ENCODE results near the gene VPS37C. TPM values are rescaled to one million over a fixed set of nuclear protein-coding genes. Genes with fewer than 3 reads are reported as not detected.

VPS37C gene
- total RNA-seq, 1 experiment from 2014 or later = 29.9 TPM

- no peak overlapping the region for H3K27ac ChIP-seq
- no peaks in the 10 kb centered on the region for H3K36me3 ChIP-seq
- no peak overlapping the region for H3K4me3 ChIP-seq
- H3K4me1 ChIP-seq (replicated peaks) = no peaks in the 10 kb centered on the region
- no peak for DNase-seq (ENCODE audit: low read depth in 1 of 2, low spot score in 2 of 2)
- H3K9me3 ChIP-seq (replicated peaks) = no peaks in the 10 kb centered on the region
- H3K27me3 ChIP-seq (replicated peaks) = no peaks in the 10 kb centered on the region; the same call in none of the 2 replicates
Measured at GRCh38 chr11:61119571-61119970, 41.7 kb downstream of the VPS37C start.

DNA sequence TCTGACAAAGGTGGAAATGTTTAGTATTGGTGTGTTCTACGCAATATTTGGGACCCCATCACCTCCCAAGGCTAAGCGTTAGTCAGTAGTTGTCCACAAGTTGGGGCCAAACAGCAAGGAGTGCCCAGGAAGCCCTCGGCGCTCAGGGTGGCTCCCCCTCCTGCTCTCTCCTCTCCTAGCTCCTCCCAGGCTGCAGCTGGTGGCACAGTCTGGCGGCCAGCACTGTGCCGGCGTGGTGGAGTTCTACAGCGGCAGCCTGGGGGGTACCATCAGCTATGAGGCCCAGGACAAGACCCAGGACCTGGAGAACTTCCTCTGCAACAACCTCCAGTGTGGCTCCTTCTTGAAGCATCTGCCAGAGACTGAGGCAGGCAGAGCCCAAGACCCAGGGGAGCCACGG, 42.2 kb downstream of the VPS37C start:
- H3K27me3 ChIP-seq (replicated peaks) = no peaks in the 10 kb centered on the region; the same call in none of the 2 replicates
- H3K36me3 ChIP-seq = no peaks in the 10 kb centered on the region
- H3K27ac ChIP-seq = no peak overlapping the region
- H3K4me3 ChIP-seq = no peak overlapping the region
- DNase-seq (ENCODE audit: low read depth in 1 of 2, low spot score in 2 of 2) = no peak
- no peaks in the 10 kb centered on the region for H3K4me1 ChIP-seq (replicated peaks)
- no peaks in the 10 kb centered on the region for H3K9me3 ChIP-seq (replicated peaks)

- Histone ChIP-seq H3K9me3 (replicated peaks) (no peaks in the 10 kb centered on the region), H3K36me3 (no peaks in the 10 kb centered on the region), H3K27me3 (replicated peaks) (no peaks in the 10 kb centered on the region; the same call in none of the 2 replicates), H3K27ac (no peak overlapping the region), H3K4me1 (replicated peaks) (no peaks in the 10 kb centered on the region), H3K4me3 (no peak overlapping the region)
- DNase-seq (ENCODE audit: low read depth in 1 of 2, low spot score in 2 of 2) = no peak
Measured at GRCh38 chr11:61118406-61118805, 42.8 kb downstream of the VPS37C start.

DNA sequence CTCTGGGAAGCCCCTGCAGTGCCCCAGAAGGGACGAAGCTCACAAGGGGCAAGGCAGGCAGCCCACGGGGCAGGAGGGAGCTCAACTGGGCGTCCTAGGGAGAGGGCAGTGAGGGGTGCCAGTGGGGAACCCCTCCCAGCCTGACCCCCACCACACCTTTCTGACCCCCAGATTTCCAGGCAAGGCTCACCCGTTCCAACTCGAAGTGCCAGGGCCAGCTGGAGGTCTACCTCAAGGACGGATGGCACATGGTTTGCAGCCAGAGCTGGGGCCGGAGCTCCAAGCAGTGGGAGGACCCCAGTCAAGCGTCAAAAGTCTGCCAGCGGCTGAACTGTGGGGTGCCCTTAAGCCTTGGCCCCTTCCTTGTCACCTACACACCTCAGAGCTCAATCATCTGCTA, 43.2 kb downstream of the VPS37C start:
- Histone ChIP-seq H3K27ac (no peak overlapping the region), H3K4me3 (no peak overlapping the region), H3K9me3 (replicated peaks) (no peaks in the 10 kb centered on the region), H3K27me3 (replicated peaks) (no peaks in the 10 kb centered on the region; the same call in none of the 2 replicates), H3K4me1 (replicated peaks) (no peaks in the 10 kb centered on the region), H3K36me3 (no peaks in the 10 kb centered on the region)
- DNase-seq (ENCODE audit: low read depth in 1 of 2, low spot score in 2 of 2) = peak in 1 of 2 experiments; percentile 50

GRCh38 chr11:61117168-61117520, 44.1 kb downstream of the VPS37C start:
- no peaks in the 10 kb centered on the region for H3K4me1 ChIP-seq (replicated peaks)
- no peak overlapping the region for H3K4me3 ChIP-seq
- DNase-seq (ENCODE audit: low read depth in 1 of 2, low spot score in 2 of 2) = no peak
- H3K36me3 ChIP-seq = no peaks in the 10 kb centered on the region
- no peak overlapping the region for H3K27ac ChIP-seq
- H3K9me3 ChIP-seq (replicated peaks) = no peaks in the 10 kb centered on the region
- no peaks in the 10 kb centered on the region; the same call in none of the 2 replicates for H3K27me3 ChIP-seq (replicated peaks)

GRCh38 chr11:61116426-61117167, 44.6 kb downstream of the VPS37C start:
- Histone ChIP-seq H3K4me3 (no peak overlapping the region), H3K36me3 (no peaks in the 10 kb centered on the region), H3K9me3 (replicated peaks) (no peaks in the 10 kb centered on the region), H3K4me1 (replicated peaks) (no peaks in the 10 kb centered on the region), H3K27me3 (replicated peaks) (no peaks in the 10 kb centered on the region; the same call in none of the 2 replicates), H3K27ac (no peak overlapping the region)
- no peak for DNase-seq (ENCODE audit: low read depth in 1 of 2, low spot score in 2 of 2)

DNA sequence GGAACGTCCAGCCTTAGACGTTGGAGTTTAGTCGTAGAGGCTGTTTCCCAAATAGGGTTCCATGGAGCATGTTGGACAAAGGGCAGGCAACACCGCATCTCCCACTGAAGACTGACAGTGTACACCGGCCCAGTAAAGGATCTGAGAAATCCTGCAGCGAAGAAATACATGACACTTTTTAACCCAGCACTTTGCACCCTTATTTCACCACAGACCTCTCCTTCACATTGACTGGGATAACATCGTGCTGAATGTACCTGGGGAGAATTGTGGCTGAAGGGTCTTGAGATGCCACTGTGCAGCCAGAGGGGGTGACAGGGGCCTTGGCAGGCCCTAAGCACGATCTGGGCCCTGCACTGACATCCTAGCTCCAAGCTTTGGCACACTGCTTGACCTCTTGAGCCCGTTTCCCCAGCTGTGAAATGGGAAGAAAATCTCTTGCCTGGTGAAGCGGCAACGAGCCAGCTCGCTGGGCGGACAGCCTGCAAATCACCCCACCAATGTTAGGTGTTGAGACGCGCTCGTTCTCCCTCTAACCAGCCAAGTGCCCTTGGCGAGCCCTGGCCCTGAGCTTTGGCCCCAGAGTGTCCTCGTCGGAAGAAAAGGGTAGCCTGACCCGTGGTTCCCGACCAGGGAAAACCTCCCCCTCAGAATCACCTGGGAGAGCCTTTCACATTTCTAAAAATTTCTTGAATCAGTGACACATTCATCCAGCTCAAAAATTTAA, 45.6 kb downstream of the VPS37C start:
- no peak for DNase-seq (ENCODE audit: low read depth in 1 of 2, low spot score in 2 of 2)
- H3K9me3 ChIP-seq (replicated peaks) = no peaks in the 10 kb centered on the region
- no peak overlapping the region for H3K27ac ChIP-seq
- H3K4me1 ChIP-seq (replicated peaks) = no peaks in the 10 kb centered on the region
- H3K4me3 ChIP-seq = no peak overlapping the region
- H3K36me3 ChIP-seq = no peaks in the 10 kb centered on the region
- peaks cover 2% of the 10 kb centered on the region for H3K27me3 ChIP-seq (replicated peaks)

DNA sequence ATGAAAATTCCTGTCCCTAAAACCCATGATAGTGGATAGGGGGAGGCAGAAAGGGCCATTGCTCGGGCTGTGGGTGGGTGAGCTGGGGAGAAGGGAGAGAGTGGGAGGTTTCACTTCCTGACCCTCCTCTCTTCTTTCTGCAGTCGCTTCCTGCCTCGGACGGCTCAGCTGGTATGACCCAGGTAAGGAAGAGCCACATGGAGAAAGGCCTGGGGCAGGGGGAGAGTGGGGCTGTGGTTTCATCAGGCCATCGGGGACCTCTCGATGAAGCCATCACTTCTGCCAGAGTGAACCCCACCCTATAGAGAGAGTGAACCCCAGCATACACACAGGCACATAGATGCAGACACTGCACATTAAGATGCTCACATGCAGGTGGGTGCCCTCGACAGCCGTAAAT, 46.3 kb downstream of the VPS37C start:
- Histone ChIP-seq H3K9me3 (replicated peaks) (no peaks in the 10 kb centered on the region), H3K4me3 (no peak overlapping the region), H3K27ac (no peak overlapping the region), H3K4me1 (replicated peaks) (no peaks in the 10 kb centered on the region), H3K27me3 (replicated peaks) (peaks cover 4% of the 10 kb centered on the region), H3K36me3 (no peaks in the 10 kb centered on the region)
- no peak for DNase-seq (ENCODE audit: low read depth in 1 of 2, low spot score in 2 of 2)

DNA sequence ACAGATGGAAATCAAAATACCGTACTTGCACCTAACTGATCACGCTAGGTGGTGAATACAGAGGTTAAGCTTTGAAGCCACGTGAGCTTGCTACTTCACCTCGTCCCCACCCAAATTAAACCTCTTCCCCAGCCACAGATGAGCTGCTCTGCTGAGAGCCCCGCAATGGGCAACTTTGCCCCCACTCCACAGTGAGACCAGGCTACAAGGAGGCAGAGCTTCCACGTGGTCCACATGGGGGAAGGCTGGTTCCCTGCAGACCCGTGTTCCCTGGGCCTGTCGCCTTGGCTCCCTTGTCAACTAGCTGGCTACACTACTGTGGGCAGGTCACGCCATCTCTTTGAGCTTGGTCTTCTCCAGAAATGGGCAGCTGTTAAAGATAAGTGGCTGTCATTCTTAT, 48.0 kb downstream of the VPS37C start:
- no peak for DNase-seq (ENCODE audit: low read depth in 1 of 2, low spot score in 2 of 2)
- H3K27ac ChIP-seq = no peak overlapping the region
- no peaks in the 10 kb centered on the region for H3K36me3 ChIP-seq
- no peaks in the 10 kb centered on the region for H3K9me3 ChIP-seq (replicated peaks)
- no peak overlapping the region for H3K4me3 ChIP-seq
- H3K4me1 ChIP-seq (replicated peaks) = no peaks in the 10 kb centered on the region
- H3K27me3 ChIP-seq (replicated peaks) = peaks cover 4% of the 10 kb centered on the region

GRCh38 chr11:61112575-61112974, 48.7 kb downstream of the VPS37C start:
- Histone ChIP-seq H3K27ac (no peak overlapping the region), H3K4me1 (replicated peaks) (no peaks in the 10 kb centered on the region), H3K27me3 (replicated peaks) (peaks cover 4% of the 10 kb centered on the region), H3K4me3 (no peak overlapping the region), H3K36me3 (no peaks in the 10 kb centered on the region), H3K9me3 (replicated peaks) (no peaks in the 10 kb centered on the region)
- no peak for DNase-seq (ENCODE audit: low read depth in 1 of 2, low spot score in 2 of 2)

- no peaks in the 10 kb centered on the region for H3K9me3 ChIP-seq (replicated peaks)
- H3K27me3 ChIP-seq (replicated peaks) = peaks cover 4% of the 10 kb centered on the region; the same call in 1 of the 2 replicates
- H3K4me3 ChIP-seq = no peak overlapping the region
Measured at GRCh38 chr11:61111786-61112517, 49.3 kb downstream of the VPS37C start.

DNA sequence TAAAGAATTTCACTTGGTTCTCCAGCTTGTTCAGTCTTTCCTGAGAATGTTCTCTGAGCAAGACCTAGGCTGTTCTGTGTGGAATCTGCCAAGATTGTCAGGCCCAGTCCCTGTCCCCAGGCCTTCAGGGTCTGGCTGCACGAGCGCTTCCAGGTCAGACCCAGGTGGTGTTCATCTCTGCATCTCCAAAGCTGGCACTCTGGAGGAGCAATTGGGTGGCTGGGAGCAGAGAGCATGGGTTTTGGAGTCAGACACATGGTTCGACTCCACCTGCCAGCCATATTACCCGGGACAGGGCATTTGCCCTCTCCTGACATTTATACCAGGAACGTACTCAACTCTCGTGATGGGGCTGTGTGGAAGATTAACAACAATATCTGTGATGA, 50.2 kb downstream of the VPS37C start:
- H3K4me1 ChIP-seq (replicated peaks) = no peaks in the 10 kb centered on the region
- H3K36me3 ChIP-seq = no peaks in the 10 kb centered on the region
- DNase-seq (ENCODE audit: low read depth in 1 of 2, low spot score in 2 of 2) = no peak
- H3K27ac ChIP-seq = no peak overlapping the region
- no peak overlapping the region for H3K4me3 ChIP-seq
- 0 out of 2 replicates have a peak, but pooled peaks cover 4% of the 10 kb centered on the region for H3K27me3 ChIP-seq (replicated peaks)
- no peaks in the 10 kb centered on the region for H3K9me3 ChIP-seq (replicated peaks)

More at GRCh38 chr11:61111786-61112517, 49.3 kb downstream of the VPS37C start:
- DNase-seq (ENCODE audit: low read depth in 1 of 2, low spot score in 2 of 2) = no peak
- Histone ChIP-seq H3K36me3 (no peaks in the 10 kb centered on the region), H3K4me1 (replicated peaks) (no peaks in the 10 kb centered on the region), H3K27ac (no peak overlapping the region)

DNA sequence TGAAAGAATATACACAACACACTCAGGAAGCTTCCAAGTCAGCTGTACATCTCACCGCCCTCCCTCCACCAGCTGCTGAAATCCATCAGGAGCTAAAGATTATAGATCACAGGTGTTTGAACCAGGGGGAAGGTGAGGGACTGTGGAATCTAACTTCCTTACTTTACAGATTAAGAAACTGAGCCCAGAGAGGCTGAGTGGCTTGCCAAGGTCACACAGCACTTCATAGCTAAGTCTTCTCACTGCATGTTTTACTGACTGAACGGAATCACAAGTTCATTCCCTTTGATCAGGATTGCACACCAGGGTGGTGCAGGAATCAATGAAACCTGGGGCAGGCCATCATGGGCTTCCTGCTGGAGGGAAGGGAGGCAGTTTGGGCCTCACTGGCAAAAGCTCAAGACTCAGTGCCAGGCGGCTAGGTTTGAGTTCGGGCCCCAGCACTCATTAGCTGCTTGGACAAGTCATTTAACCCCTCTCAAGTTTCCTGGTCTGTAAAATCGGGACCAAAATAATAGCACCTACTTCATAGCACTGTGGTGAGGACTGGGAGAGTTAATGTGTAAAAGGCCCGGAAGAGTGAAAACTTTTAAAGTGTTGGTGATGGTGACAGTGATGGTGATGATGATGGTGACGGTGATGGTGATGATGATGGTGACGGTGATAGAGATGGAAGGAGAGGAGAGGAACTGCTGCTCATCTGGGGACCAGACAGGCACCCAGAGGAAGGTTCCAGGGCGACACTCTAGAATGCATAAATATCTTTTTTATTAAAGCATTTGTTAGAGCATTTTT, 50.8 kb downstream of the VPS37C start:
- H3K4me3 ChIP-seq = no peak overlapping the region
- H3K36me3 ChIP-seq = no peaks in the 10 kb centered on the region
- H3K9me3 ChIP-seq (replicated peaks) = no peaks in the 10 kb centered on the region
- H3K27ac ChIP-seq = no peak overlapping the region
- no peaks in the 10 kb centered on the region for H3K4me1 ChIP-seq (replicated peaks)
- no peak for DNase-seq (ENCODE audit: low read depth in 1 of 2, low spot score in 2 of 2)
- H3K27me3 ChIP-seq (replicated peaks) = 0 out of 2 replicates have a peak, but pooled peaks cover 4% of the 10 kb centered on the region

All from SJSA1 (cell line).